ENCODE data around the gene SLC35B1.

DNA sequence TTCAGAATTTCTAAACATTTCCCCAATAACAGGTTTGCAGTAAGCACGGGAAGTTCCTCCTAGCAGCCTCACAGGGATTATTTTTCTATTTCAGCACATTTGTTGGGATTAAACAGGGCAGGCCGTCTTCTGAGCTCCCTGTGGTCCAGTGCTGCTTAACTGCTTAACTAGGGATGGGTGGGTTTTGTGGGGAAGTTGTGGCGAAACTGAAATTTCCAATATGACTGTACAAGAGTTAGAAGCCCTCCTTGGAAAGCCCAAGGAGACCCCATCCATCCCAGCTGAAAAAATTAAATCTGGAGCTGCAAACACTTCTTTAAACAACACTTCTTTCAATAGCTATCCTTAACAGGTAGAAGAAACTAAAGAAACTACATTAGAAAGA lies 33.9 kb upstream of the SLC35B1 start:
- TF ChIP-seq, protein P1, sequence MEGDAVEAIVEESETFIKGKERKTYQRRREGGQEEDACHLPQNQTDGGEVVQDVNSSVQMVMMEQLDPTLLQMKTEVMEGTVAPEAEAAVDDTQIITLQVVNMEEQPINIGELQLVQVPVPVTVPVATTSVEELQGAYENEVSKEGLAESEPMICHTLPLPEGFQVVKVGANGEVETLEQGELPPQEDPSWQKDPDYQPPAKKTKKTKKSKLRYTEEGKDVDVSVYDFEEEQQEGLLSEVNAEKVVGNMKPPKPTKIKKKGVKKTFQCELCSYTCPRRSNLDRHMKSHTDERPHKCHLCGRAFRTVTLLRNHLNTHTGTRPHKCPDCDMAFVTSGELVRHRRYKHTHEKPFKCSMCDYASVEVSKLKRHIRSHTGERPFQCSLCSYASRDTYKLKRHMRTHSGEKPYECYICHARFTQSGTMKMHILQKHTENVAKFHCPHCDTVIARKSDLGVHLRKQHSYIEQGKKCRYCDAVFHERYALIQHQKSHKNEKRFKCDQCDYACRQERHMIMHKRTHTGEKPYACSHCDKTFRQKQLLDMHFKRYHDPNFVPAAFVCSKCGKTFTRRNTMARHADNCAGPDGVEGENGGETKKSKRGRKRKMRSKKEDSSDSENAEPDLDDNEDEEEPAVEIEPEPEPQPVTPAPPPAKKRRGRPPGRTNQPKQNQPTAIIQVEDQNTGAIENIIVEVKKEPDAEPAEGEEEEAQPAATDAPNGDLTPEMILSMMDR (IDR thresholded peaks at IDR 0.05) = no peak
- TF ChIP-seq POLR2AphosphoS5 (IDR thresholded peaks at IDR 0.05) = no peak
